Measurements from ENCODE around the gene NR2F1.

NR2F1 gene

GRCh38 chr5:93577854-93578812 is 4.9 kb upstream of the NR2F1 start:
- no peak for DNase-seq (ENCODE audit: low read depth in 2 of 2)

- DNase-seq (ENCODE audit: low read depth in 2 of 2), result no peak
These were observed 4.0 kb upstream of the NR2F1 start for GRCh38 chr5:93578813-93579691.

DNA sequence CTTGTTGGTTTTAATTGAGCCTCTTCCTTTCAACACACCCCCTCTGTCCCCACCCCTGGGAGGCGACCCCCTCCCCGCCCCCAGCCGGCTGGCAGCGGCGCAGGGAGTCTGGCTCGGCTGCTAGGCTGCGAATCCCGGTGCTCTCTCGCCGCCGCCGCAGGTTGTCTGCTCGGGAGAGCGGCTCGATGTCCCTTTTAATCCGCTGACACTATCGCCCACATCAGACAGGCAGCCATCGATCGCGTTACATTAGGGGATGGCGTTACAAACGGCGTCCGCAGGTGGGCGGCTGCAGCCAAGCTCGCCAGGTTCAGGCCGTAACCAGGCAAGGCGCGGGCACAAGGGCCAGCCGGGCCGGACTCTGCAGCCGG is 3.3 kb upstream of the NR2F1 start:
- DNase-seq (ENCODE audit: low read depth in 2 of 2), result no peak

- DNase-seq (ENCODE audit: low read depth in 2 of 2), result no peak
These were observed 2.7 kb upstream of the NR2F1 start for GRCh38 chr5:93580063-93580926.

DNA sequence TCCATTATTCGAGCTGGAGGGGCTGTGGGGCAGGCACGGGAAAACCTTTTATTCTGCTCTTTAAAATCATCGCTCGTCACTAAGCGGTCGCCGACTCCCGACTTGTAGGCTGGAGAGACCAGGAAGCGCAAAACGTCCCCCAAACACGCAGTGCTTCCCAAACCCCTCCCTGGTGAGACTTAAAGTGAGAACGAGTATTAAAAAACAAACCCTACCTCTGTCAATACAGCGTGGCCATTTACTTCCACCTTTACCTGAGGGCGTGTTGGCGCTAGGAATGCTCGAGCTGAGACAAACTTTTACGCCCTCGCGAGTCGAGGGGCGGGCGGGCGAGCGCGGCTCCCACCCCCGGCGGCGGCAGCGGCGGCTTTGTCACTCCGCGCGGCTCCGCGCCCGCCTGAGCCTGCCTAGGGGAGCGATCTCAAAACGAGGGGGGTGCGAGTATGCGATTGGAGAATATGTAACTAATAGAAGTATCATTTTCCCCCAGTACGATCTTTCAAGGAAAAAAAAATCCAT is 2.0 kb upstream of the NR2F1 start, which contains the start of gene NR2F1-AS1:
Gene NR2F1-AS1 (minus strand): TSS at position 293 of the 519 bp plus-strand sequence.
- no peak for DNase-seq (ENCODE audit: low read depth in 2 of 2)

DNA sequence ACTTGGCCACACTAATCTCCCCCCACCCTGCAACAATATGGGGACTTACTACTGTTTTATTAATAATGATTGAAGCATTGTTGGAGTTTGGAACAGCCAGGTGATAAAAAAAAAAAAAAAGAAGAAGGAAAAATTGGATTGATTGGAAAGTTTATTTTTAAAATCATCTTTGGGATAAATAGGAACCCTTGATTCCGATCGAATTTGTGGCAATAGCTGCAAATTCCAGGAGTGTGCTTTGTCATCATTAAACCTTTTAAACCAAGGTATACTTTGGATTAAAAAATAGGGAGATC is 907 bp upstream of the NR2F1 start:
- no peak for DNase-seq (ENCODE audit: low read depth in 2 of 2)

DNA sequence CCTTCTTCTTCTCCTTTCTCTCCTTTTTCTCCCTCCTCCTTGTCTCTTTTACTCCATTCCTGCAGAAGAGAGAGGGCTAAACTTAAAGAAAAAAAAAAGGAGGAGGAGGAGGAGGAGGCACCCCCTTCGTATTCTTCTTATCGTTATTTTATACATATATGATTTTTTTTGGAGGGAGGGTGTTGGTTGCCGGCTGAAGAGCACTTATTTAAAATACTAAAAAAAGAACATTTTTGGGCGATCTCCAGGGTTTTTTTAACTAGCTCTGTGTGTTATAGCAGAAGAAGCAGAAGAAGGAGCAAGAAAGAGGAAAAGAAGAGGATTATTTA is 381 bp downstream of the NR2F1 start:
- DNase-seq (ENCODE audit: low read depth in 2 of 2), result no peak

- no peak for DNase-seq (ENCODE audit: low read depth in 2 of 2)
These were observed 960 bp downstream of the NR2F1 start for GRCh38 chr5:93583768-93584595.

DNA sequence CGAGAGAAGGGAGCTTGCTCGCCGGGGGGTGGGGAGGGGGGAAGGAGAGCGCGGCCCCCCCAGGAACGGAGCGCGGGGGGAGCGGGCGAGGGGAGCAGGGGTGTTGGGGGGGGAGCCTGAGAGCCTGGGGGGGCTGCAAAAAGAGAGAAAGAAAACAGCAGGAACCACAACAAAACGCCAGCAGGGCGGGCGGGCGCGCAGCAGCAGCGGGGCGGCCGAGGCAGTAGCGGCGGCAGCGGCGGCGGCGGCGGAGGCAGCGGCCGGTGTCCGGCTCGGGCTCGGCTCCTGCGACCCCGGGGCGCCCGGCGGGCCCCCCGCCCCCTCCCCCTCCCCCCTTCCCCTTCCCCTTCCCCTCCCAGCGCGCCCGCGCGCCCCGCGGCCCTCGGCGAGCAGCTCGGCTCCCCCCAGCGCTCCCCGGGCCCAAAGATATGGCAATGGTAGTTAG is 1.6 kb downstream of the NR2F1 start:
- no peak for DNase-seq (ENCODE audit: low read depth in 2 of 2)

- no peak for DNase-seq (ENCODE audit: low read depth in 2 of 2)
These were observed 2.2 kb downstream of the NR2F1 start for GRCh38 chr5:93585041-93585766.

DNA sequence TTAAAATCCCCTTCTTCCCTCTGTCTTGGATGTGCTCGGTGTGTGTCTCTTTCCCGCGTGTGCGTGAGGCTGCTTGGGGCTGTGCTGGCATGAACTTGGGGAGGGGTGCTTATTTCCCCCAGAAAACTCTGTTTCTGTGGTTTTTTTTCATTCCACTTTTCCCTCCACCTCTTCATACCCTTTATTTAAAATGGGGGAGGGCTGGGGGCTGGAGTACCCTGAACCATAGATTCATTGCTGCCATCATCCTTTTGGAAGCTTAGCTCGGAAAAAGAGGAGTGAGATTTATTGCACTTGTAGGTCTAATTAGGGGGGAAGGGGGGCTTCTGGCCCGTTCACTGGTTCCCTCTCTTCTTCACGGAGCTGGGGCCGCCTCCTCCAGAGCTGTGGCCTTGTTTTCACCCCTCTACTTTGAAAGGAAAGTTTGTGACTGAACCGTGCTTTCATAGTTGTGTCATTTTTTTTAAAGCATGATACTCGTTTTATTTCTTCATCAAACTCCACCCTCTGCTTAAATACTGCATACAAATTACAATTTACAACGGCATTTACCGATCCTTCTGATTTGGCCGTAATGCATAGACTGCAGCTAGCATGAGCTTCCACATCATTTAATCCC is 2.9 kb downstream of the NR2F1 start:
- no peak for DNase-seq (ENCODE audit: low read depth in 2 of 2)

DNA sequence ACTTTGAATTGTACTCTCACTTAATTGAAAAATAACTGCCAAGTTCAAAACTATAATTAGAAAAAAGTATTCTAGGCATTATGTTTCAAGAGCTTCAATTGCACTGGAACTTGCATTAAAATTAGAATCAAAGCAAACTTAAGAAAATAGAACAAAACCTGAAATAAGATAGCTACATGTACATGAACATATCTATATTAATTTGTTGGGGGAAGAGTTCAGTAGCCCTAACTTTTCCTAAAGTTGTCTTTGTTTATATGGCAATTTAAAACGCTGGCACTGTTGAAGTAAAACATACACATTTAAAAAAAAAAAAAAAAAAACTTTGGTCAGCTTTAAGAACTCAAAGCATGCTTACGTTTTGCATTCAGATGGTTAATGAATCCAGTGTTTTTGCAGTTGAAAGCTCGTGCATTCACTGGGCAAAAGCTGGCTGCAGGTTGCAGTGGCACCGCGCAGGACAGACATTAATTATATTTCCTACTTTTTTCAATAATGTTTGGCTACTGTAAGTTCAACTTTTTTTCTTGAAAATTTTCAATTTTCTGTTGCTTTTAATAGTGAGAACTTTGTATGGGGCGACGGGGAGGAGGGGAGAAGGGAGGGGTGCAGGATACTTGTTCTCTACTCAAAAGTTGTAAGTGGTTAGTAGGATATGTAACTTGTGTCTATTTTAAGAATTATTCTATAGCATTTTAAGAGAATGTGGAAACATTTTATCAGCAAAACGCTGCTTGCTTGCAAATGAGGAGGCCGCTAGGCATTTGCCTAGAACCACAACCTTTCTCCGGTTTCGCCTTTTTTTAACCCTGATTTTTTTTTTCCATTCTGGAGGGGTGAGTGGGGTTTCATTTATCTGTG is 3.9 kb downstream of the NR2F1 start:
- no peak for DNase-seq (ENCODE audit: low read depth in 2 of 2)

DNA sequence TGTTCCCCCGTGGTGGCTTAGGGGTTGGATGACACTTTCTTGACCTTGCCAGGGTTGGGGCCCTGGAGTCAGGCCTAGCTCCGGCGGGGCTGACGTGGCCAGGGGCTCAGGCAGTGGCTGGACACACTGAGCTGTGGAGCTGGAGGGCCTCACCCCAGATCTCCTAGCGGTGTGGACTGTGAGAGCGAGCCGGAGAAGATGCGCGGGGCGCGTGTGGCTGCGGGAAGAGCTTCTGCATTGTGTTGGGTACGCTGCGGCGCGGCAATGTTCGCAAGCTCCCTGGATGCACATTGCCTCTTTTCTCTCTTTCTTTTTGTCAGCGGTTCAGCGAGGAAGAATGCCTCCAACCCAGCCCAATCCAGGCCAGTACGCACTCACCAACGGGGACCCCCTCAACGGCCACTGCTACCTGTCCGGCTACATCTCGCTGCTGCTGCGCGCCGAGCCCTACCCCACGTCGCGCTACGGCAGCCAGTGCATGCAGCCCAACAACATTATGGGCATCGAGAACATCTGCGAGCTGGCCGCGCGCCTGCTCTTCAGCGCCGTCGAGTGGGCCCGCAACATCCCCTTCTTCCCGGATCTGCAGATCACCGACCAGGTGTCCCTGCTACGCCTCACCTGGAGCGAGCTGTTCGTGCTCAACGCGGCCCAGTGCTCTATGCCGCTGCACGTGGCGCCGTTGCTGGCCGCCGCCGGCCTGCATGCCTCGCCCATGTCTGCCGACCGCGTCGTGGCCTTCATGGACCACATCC is 4.8 kb downstream of the NR2F1 start:
- no peak for DNase-seq (ENCODE audit: low read depth in 2 of 2)

- DNase-seq (ENCODE audit: low read depth in 2 of 2), result no peak
These were observed 5.5 kb downstream of the NR2F1 start for GRCh38 chr5:93588352-93589151.

DNA sequence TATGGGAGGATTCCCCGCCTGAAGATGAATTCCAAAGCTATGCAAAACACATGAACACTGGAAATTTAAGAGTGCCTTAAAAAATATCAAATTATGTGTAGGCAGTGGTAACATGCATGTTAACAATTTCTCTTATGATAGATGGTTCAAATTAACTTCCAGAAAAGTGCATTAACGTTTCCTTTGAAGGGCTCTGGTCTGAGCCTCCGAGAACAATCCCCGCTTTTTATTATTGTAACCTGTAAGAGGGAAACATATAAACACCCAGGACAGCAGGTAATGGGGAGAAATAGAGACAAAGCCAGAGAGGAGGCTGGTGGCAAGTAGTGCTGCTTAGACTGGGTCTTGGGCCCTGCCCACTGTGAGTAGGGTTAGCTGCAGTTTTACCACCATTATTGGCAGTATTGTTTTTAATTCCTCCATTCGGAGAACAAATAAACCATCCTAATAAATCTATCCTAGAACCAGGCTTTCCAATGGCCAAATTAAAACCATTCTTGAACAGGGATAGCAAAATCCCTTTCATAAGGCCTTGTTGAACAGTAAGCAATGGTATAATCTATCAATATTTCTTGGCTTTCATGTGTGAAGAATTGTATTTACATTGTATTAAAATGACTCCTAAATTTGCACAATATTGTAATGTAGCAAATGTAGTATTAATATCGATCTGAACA is 6.3 kb downstream of the NR2F1 start:
- DNase-seq (ENCODE audit: low read depth in 2 of 2), result no peak

DNA sequence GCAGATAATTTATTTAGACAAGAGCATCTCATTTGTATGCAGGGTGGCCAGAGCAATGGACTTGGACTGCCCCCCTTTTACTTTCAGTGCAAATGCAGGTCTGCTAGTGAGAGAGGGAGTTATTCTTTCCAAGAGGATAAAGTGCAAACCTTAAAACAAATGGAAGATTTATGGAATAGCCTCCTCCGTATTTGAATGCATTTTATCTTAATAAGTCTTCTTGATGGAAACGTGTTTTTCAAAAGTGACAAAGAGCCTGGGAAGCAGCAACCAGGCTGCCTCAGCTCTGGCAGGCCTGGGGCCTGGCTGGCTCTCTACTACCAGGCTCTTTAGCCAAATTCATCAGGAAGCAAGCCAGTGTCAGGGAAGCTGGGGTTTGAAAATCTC is 6.8 kb downstream of the NR2F1 start:
- DNase-seq (ENCODE audit: low read depth in 2 of 2), result no peak

DNA sequence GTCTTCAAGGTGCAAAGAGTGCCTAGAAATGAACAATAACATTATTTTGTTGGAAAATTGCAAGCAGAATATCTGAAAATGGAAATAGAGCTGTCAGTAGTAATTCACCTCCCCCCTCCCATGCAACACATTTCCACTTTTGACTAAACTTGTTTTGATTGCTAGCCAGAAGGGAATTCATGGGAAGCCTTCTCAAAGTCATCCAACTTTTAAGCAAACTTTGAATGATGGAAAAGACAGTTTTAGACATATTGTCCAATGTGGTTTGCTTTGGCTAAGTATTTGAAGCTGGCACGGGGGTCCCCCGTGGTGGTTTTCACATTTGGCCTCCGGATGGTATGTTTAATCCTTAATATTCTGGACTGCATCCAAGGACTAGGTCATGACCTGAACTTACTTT is 7.5 kb downstream of the NR2F1 start:
- DNase-seq (ENCODE audit: low read depth in 2 of 2), result no peak

Data from stimulated activated CD8-positive, alpha-beta memory T cell treated with anti-CD3 and anti-CD28 coated beads, Interleukin-15, amount 100 ng/mL, for 48 hours (primary cell).